Skeletal muscle tissue (tissue), 4 donors: ENCODE measurements around the gene MRPL49. TPM values are rescaled to one million over a fixed set of nuclear protein-coding genes. Genes with fewer than 3 reads are reported as not detected.

Source experiments
- H3K27ac ChIP-seq: one replicate; pipeline ENCODE4 v1.7.0; 2013; ENCODE audit warnings: mild to moderate bottlenecking, low read depth, low read length, inconsistent platforms
- H3K27me3 ChIP-seq, 3 donors: one replicate each; pipeline ENCODE4 v1.7.0; 2013; ENCODE audit warnings: low read length in 3 of 3; ENCODE audit not compliant: control insufficient read depth in 3 of 3, insufficient read depth in 3 of 3
- H3K36me3 ChIP-seq, 3 donors: one replicate each; pipeline ENCODE4 v1.7.0; 2013; ENCODE audit warnings: low read length in 3 of 3; ENCODE audit not compliant: control insufficient read depth in 3 of 3, insufficient read depth in 3 of 3
- H3K4me1 ChIP-seq, 3 donors: one replicate each; pipeline ENCODE4 v1.7.0; 2013; ENCODE audit warnings: low read length in 3 of 3, mild to moderate bottlenecking in 3 of 3; ENCODE audit not compliant: control insufficient read depth in 3 of 3, insufficient read depth in 3 of 3
- H3K4me3 ChIP-seq, 3 donors: one replicate each; pipeline ENCODE4 v1.7.0; 2013; ENCODE audit warnings: low read length in 3 of 3
- H3K9ac ChIP-seq, 3 donors: one replicate each; pipeline ENCODE4 v1.7.0; 2013; ENCODE audit warnings: low read length in 3 of 3, mild to moderate bottlenecking in 3 of 3, moderate library complexity in 2 of 3, low read depth in 1 of 3
- H3K9me3 ChIP-seq, 3 donors: one replicate each; pipeline ENCODE4 v1.7.0; 2013; ENCODE audit warnings: low read length in 3 of 3; ENCODE audit not compliant: control insufficient read depth in 3 of 3
- total RNA-seq: library from RNA; depleted of rRNA; stranded (reverse); fragments of >200 nt; gene quantifications from one replicate; pipeline ENCODE4 v1.2.3, GENCODE V29; 2014
- donor health status: Osteomylitis.

MRPL49 gene
- total RNA-seq, 1 donor from 2014 or later = 21.4 TPM

GRCh38 chr11:65125197-65126056, 3.3 kb downstream of the MRPL49 start:
- H3K9ac ChIP-seq = no peak overlapping the region
- no peak overlapping the region for H3K27ac ChIP-seq
- no peak overlapping the region for H3K4me3 ChIP-seq
- no peaks in the 10 kb centered on the region for H3K9me3 ChIP-seq
- H3K36me3 ChIP-seq = peaks cover 66 to 67% (median 66%) of the 10 kb centered on the region in 3 donors
- peaks cover 16 to 31% (median 17%) of the 10 kb centered on the region in 3 donors for H3K4me1 ChIP-seq
- no peaks in the 10 kb centered on the region for H3K27me3 ChIP-seq

GRCh38 chr11:65126624-65127274, 4.6 kb downstream of the MRPL49 start:
- no peaks in the 10 kb centered on the region for H3K9me3 ChIP-seq
- no peak overlapping the region for H3K27ac ChIP-seq
- H3K4me1 ChIP-seq = peaks cover 9 to 28% (median 10%) of the 10 kb centered on the region in 3 donors
- H3K9ac ChIP-seq = no peak overlapping the region
- no peaks in the 10 kb centered on the region for H3K27me3 ChIP-seq
- peaks cover 68 to 70% (median 69%) of the 10 kb centered on the region in 3 donors for H3K36me3 ChIP-seq
- no peak overlapping the region for H3K4me3 ChIP-seq

GRCh38 chr11:65127473-65128181, 5.5 kb downstream of the MRPL49 start:
- no peak overlapping the region for H3K9ac ChIP-seq
- H3K27ac ChIP-seq = no peak overlapping the region
- peaks cover 15 to 31% (median 18%) of the 10 kb centered on the region in 3 donors for H3K4me1 ChIP-seq
- H3K27me3 ChIP-seq = no peaks in the 10 kb centered on the region
- no peaks in the 10 kb centered on the region for H3K9me3 ChIP-seq
- H3K36me3 ChIP-seq = peaks cover 76 to 78% (median 78%) of the 10 kb centered on the region in 3 donors
- H3K4me3 ChIP-seq = no peak overlapping the region

- Histone ChIP-seq H3K9ac (no peak overlapping the region), H3K27ac (no peak overlapping the region), H3K9me3 (no peaks in the 10 kb centered on the region), H3K27me3 (no peaks in the 10 kb centered on the region), H3K4me3 (no peak overlapping the region), H3K36me3 (peaks cover 80 to 83% (median 83%) of the 10 kb centered on the region in 3 donors), H3K4me1 (peaks cover 20 to 33% (median 20%) of the 10 kb centered on the region in 3 donors)
Measured at GRCh38 chr11:65128182-65129145, 6.3 kb downstream of the MRPL49 start.

- no peak overlapping the region for H3K4me3 ChIP-seq
- H3K36me3 ChIP-seq = peaks cover 75 to 79% (median 78%) of the 10 kb centered on the region in 3 donors
- no peak overlapping the region for H3K9ac ChIP-seq
- H3K4me1 ChIP-seq = peaks cover 24 to 40% (median 25%) of the 10 kb centered on the region in 3 donors
- H3K27me3 ChIP-seq = no peaks in the 10 kb centered on the region
- no peak overlapping the region for H3K27ac ChIP-seq
- H3K9me3 ChIP-seq = no peaks in the 10 kb centered on the region
Measured at GRCh38 chr11:65129649-65130441, 7.7 kb downstream of the MRPL49 start.

- Histone ChIP-seq H3K4me3 (no peak overlapping the region), H3K27ac (no peak overlapping the region), H3K9ac (no peak overlapping the region), H3K27me3 (no peaks in the 10 kb centered on the region), H3K4me1 (peaks cover 31 to 48% (median 33%) of the 10 kb centered on the region in 3 donors), H3K36me3 (peaks cover 66 to 70% (median 68%) of the 10 kb centered on the region in 3 donors), H3K9me3 (no peaks in the 10 kb centered on the region)
Measured at GRCh38 chr11:65130631-65131416, 8.7 kb downstream of the MRPL49 start.

- Histone ChIP-seq H3K27me3 (no peaks in the 10 kb centered on the region), H3K4me3 (no peak overlapping the region), H3K9me3 (no peaks in the 10 kb centered on the region), H3K9ac (no peak overlapping the region), H3K4me1 (peaks cover 35 to 54% (median 35%) of the 10 kb centered on the region in 3 donors), H3K36me3 (peaks cover 62 to 64% (median 63%) of the 10 kb centered on the region in 3 donors), H3K27ac (no peak overlapping the region)
Measured at GRCh38 chr11:65131417-65131776, 9.3 kb downstream of the MRPL49 start.

- Histone ChIP-seq H3K9ac (peak overlapping the region in 1 of 3 donors; percentile 8), H3K4me3 (no peak overlapping the region), H3K9me3 (no peaks in the 10 kb centered on the region), H3K4me1 (peaks cover 35 to 57% (median 35%) of the 10 kb centered on the region in 3 donors), H3K27ac (no peak overlapping the region), H3K36me3 (peaks cover 59% of the 10 kb centered on the region in 3 donors), H3K27me3 (no peaks in the 10 kb centered on the region)
Measured at GRCh38 chr11:65131895-65132237, 9.7 kb downstream of the MRPL49 start.
